GM18868 (cell line): Measurements from ENCODE around the gene YIPF6.
A peak's percentile ranks its signal among the peaks of the same experiment; 100 is the strongest.
"Not testable (repeated sequence)": the region's sequence is repeated elsewhere in the genome, so short reads cannot be mapped to it uniquely, and the experiment has no call there.

Source experiments
- ATAC-seq: cut with Tn5 transposase; IDR thresholded peaks from one replicate; pipeline ENCODE4 v1.9.1; 2021; ENCODE audit warnings: mild to moderate bottlenecking, moderate library complexity; ENCODE audit not compliant: unreplicated experiment

The YIPF6 gene

GRCh38 chrX:68498508-68499379, at the start of gene YIPF6:
Gene YIPF6 (plus strand): TSS chrX:68499051. CDS start chrX:68499067, 16 bp downstream.
- peak; percentile 97 for ATAC-seq

GRCh38 chrX:68451720-68452119, 47.1 kb upstream of the YIPF6 start:
- ATAC-seq, result no peak

GRCh38 chrX:68454476-68455150, 44.2 kb upstream of the YIPF6 start:
- ATAC-seq, result no peak

GRCh38 chrX:68455151-68455510, 43.7 kb upstream of the YIPF6 start:
- ATAC-seq, result no peak

GRCh38 chrX:68461093-68461492, 37.8 kb upstream of the YIPF6 start:
- no peak for ATAC-seq

GRCh38 chrX:68461576-68461975, 37.3 kb upstream of the YIPF6 start:
- no peak for ATAC-seq

- no peak for ATAC-seq
Observed at GRCh38 chrX:68462197-68462596, 36.7 kb upstream of the YIPF6 start.

GRCh38 chrX:68462653-68463052, 36.2 kb upstream of the YIPF6 start:
- ATAC-seq, result peak; percentile 55

GRCh38 chrX:68463880-68464279, 35.0 kb upstream of the YIPF6 start:
- ATAC-seq, result no peak

GRCh38 chrX:68464796-68465195, 34.1 kb upstream of the YIPF6 start:
- ATAC-seq, result no peak

GRCh38 chrX:68480969-68481368, 17.9 kb upstream of the YIPF6 start:
- ATAC-seq, result no peak

GRCh38 chrX:68486198-68486597, 12.7 kb upstream of the YIPF6 start:
- ATAC-seq, result not testable (repeated sequence)

GRCh38 chrX:68487254-68487653, 11.6 kb upstream of the YIPF6 start:
- no peak for ATAC-seq

- ATAC-seq, result no peak
Observed at GRCh38 chrX:68487924-68488323, 10.9 kb upstream of the YIPF6 start.

GRCh38 chrX:68488657-68489056, 10.2 kb upstream of the YIPF6 start:
- ATAC-seq, result no peak

GRCh38 chrX:68490644-68491043, 8.2 kb upstream of the YIPF6 start:
- ATAC-seq, result no peak

- no peak for ATAC-seq
Observed at GRCh38 chrX:68492583-68492982, 6.3 kb upstream of the YIPF6 start.

- not testable (repeated sequence) for ATAC-seq
Observed at GRCh38 chrX:68493776-68494175, 5.1 kb upstream of the YIPF6 start.

GRCh38 chrX:68498044-68498507, 775 bp upstream of the YIPF6 start:
- no peak for ATAC-seq

GRCh38 chrX:68499543-68500504, 973 bp downstream of the YIPF6 start:
- no peak for ATAC-seq
